Measurements from ENCODE around the gene CDK14.

DNA sequence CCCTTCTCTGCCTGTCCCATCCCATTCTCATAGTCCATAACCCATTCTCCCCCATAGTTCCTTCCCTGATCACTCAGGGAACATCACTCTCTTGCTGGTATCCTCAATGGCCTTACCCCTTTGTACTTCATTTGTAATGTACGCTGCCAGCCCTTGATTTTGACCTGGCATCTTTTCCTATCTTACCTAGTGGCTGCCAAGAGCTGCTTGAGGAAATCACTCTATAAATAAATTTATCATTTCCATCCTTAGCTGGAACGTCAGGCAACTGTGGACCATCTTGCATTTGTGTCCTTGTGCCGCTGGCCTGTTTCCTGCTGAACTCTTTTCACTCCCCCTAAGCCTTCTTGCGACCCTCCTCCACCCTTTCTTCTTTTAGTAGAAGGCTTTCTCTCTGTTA, 14.0 kb downstream of the CDK14 start:
- no peak for TF ChIP-seq EZH2 (IDR thresholded peaks at IDR 0.05; ENCODE audit: low read depth)
- TF ChIP-seq, protein P1, sequence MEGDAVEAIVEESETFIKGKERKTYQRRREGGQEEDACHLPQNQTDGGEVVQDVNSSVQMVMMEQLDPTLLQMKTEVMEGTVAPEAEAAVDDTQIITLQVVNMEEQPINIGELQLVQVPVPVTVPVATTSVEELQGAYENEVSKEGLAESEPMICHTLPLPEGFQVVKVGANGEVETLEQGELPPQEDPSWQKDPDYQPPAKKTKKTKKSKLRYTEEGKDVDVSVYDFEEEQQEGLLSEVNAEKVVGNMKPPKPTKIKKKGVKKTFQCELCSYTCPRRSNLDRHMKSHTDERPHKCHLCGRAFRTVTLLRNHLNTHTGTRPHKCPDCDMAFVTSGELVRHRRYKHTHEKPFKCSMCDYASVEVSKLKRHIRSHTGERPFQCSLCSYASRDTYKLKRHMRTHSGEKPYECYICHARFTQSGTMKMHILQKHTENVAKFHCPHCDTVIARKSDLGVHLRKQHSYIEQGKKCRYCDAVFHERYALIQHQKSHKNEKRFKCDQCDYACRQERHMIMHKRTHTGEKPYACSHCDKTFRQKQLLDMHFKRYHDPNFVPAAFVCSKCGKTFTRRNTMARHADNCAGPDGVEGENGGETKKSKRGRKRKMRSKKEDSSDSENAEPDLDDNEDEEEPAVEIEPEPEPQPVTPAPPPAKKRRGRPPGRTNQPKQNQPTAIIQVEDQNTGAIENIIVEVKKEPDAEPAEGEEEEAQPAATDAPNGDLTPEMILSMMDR (conservative IDR thresholded peaks at IDR 0.05) = no peak
